Lower lobe of right lung (tissue), 2 donors: ENCODE data around the gene SCGB1D4. TPM values are rescaled to one million over a fixed set of nuclear protein-coding genes. Genes with fewer than 3 reads are reported as not detected.
"Not testable (repeated sequence)": the region's sequence is repeated elsewhere in the genome, so short reads cannot be mapped to it uniquely, and the experiment has no call there.

Experiments
- ATAC-seq, 2 donors: fragments of 200-7000 bp; cut with Tn5 transposase; one replicate each; pipeline ENCODE4 v1.9.1; 2020 to 2022; ENCODE audit warnings: mild to moderate bottlenecking in 2 of 2, moderate library complexity in 2 of 2
- DNase-seq: peaks from one replicate; pipeline ENCODE4 v3.0.0-alpha.2; 2020
- H3K27ac ChIP-seq: fragments of 200-600 bp; one replicate; pipeline ENCODE4 v1.8.0; 2022
- H3K27me3 ChIP-seq: fragments of 200-600 bp; one replicate; pipeline ENCODE4 v1.8.0; 2022; ENCODE audit warnings: low read depth
- H3K36me3 ChIP-seq: fragments of 200-600 bp; one replicate; pipeline ENCODE4 v1.8.0; 2022; ENCODE audit warnings: mild to moderate bottlenecking
- H3K4me1 ChIP-seq: fragments of 200-600 bp; one replicate; pipeline ENCODE4 v1.8.0; 2022
- H3K4me3 ChIP-seq: fragments of 200-600 bp; one replicate; pipeline ENCODE4 v1.8.0; 2022; ENCODE audit warnings: mild to moderate bottlenecking
- H3K9me3 ChIP-seq: fragments of 200-600 bp; one replicate; pipeline ENCODE4 v1.8.0; 2022
- intact Hi-C: fragments of 100-400 bp; cut with DNase I; formaldehyde crosslinking; loops from one replicate; pipeline ENCODE4 v1.11.0; 2022
- total RNA-seq: library from RNA; stranded (reverse); fragmentation: NEBNext Ultra II Directional; extraction: Animal tissue kit (Norgen Biotek cat#: 25700); gene quantifications from one replicate; pipeline ENCODE4 v1.2.1, GENCODE V29; 2021
- TF ChIP-seq, protein P1 (sequence below): fragments of 200-600 bp; IDR thresholded peaks from one replicate; pipeline ENCODE4 v1.8.0; 2022; ENCODE audit warnings: antibody characterized with exemption, mild to moderate bottlenecking
- donor health status: DM: no; HTN: yes; CAD: no; lungs with severe emphysema.

SCGB1D4 gene
- total RNA-seq, 1 donor from 2014 or later, result not detected

GRCh38 chr11:62338218-62338617 is 39.3 kb upstream of the SCGB1D4 start:
- ATAC-seq, result no peak

DNA sequence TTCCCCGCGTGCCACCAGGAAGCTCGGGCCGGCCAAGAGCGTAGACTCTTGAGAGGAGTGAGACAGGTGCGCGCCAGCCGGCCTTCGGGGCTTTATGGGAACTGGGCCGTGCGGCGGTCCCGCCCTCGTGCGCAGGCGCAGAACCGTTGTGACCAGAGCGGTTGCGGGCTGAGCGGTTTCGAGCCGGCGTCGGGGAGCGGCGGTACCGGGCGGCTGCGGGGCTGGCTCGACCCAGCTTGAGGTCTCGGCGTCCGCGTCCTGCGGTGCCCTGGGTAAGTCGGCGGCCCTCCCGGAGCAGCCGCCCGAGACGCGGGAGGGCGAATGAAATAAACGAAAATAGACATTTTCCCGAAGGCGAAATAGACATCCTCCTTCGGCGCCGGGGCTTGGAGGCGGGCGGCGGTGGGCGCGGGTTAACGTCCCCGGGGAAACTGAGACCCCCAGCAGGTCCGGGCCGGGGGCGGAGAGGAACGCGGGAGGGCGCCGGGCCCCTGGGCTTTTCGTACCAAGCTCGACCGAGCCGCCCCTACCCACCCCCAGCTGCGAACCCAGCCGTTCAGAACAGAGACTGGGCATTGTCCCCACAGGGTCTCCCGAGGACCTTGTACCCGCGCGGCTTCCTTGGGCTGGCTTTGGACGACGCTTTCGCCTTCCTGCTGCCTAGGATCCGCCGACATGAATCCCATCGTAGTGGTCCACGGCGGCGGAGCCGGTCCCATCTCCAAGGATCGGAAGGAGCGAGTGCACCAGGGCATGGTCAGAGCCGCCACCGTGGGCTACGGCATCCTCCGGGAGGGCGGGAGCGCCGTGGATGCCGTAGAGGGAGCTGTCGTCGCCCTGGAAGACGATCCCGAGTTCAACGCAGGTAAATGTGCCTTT is 38.7 kb upstream of the SCGB1D4 start, which contains the start of gene ASRGL1:
Gene ASRGL1 (plus strand): TSS at position 146 of the 879 bp plus-strand sequence. CDS start 530 bp downstream, at position 676.
- Histone ChIP-seq H3K27ac (peak within 1 kb of the TSS; percentile 78), H3K27me3 (no peaks in the 10 kb centered on the region), H3K9me3 (no peaks in the 10 kb centered on the region), H3K4me3 (peak within 1 kb of the TSS; percentile 93), H3K36me3 (no peaks in the 10 kb centered on the region), H3K4me1 (peaks cover 48% of the 10 kb centered on the region)
- intact Hi-C loops, result no loop called here
- ATAC-seq, result peak; percentile 94 to 96
- TF ChIP-seq, protein P1, sequence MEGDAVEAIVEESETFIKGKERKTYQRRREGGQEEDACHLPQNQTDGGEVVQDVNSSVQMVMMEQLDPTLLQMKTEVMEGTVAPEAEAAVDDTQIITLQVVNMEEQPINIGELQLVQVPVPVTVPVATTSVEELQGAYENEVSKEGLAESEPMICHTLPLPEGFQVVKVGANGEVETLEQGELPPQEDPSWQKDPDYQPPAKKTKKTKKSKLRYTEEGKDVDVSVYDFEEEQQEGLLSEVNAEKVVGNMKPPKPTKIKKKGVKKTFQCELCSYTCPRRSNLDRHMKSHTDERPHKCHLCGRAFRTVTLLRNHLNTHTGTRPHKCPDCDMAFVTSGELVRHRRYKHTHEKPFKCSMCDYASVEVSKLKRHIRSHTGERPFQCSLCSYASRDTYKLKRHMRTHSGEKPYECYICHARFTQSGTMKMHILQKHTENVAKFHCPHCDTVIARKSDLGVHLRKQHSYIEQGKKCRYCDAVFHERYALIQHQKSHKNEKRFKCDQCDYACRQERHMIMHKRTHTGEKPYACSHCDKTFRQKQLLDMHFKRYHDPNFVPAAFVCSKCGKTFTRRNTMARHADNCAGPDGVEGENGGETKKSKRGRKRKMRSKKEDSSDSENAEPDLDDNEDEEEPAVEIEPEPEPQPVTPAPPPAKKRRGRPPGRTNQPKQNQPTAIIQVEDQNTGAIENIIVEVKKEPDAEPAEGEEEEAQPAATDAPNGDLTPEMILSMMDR, result no peak
- peak; percentile 97 for DNase-seq

More at GRCh38 chr11:62338218-62338617, 39.3 kb upstream of the SCGB1D4 start:
- H3K4me1 ChIP-seq, result peaks cover 49% of the 10 kb centered on the region
- H3K36me3 ChIP-seq, result peaks cover 5% of the 10 kb centered on the region
- no peak overlapping the region for H3K27ac ChIP-seq
- H3K4me3 ChIP-seq, result peak overlapping the region; percentile 93
- TF ChIP-seq, protein P1, result no peak
- intact Hi-C loops, result no loop called here
- no peak for DNase-seq
- no peaks in the 10 kb centered on the region for H3K9me3 ChIP-seq
- H3K27me3 ChIP-seq, result no peaks in the 10 kb centered on the region

GRCh38 chr11:62336949-62337302 is 38.1 kb upstream of the SCGB1D4 start:
- intact Hi-C loops, result not testable (repeated sequence)

GRCh38 chr11:62333768-62334167 is 34.9 kb upstream of the SCGB1D4 start:
- TF ChIP-seq, protein P1, result no peak
- no peak overlapping the region for H3K4me3 ChIP-seq
- H3K27me3 ChIP-seq, result peaks cover 4% of the 10 kb centered on the region
- DNase-seq (no peak), ATAC-seq (no peak)
- intact Hi-C loops, result no loop called here
- H3K9me3 ChIP-seq, result no peaks in the 10 kb centered on the region
- H3K36me3 ChIP-seq, result no peaks in the 10 kb centered on the region
- peaks cover 14% of the 10 kb centered on the region for H3K4me1 ChIP-seq
- no peak overlapping the region for H3K27ac ChIP-seq

More at GRCh38 chr11:62336949-62337302, 38.1 kb upstream of the SCGB1D4 start:
- H3K27me3 ChIP-seq, H3K9me3 ChIP-seq, DNase-seq, ATAC-seq, H3K36me3 ChIP-seq: not testable (repeated sequence)
- H3K27ac ChIP-seq, result peak overlapping the region; percentile 78
- peak overlapping the region; percentile 93 for H3K4me3 ChIP-seq
- peaks cover 42% of the 10 kb centered on the region for H3K4me1 ChIP-seq

DNA sequence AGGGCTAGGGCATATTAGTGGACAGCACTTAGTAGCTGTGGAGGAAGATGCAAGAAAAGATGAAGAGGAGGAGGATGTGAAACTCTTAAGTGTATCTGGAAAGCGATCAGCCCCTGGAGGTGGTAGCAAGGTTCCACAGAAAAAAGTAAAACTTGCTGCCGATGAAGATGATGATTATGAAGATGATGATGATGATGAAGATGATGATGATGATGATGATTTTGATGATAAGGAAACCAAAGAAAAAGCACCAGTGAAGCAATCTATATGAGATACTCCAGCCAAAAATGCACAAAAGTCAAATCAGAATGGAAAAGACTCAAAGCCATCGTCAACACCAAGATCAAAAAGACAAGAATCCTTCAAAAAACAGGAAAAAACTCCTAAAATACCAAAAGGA is 32.4 kb upstream of the SCGB1D4 start:
- H3K4me3 ChIP-seq, H3K27me3 ChIP-seq, intact Hi-C loops, DNase-seq, H3K4me1 ChIP-seq, H3K27ac ChIP-seq, H3K36me3 ChIP-seq, H3K9me3 ChIP-seq, ATAC-seq: not testable (repeated sequence)

GRCh38 chr11:62327541-62327940 is 28.7 kb upstream of the SCGB1D4 start:
- H3K4me1 ChIP-seq, DNase-seq, H3K4me3 ChIP-seq, ATAC-seq, H3K36me3 ChIP-seq, intact Hi-C loops, H3K27me3 ChIP-seq, H3K27ac ChIP-seq, H3K9me3 ChIP-seq: not testable (repeated sequence)

DNA sequence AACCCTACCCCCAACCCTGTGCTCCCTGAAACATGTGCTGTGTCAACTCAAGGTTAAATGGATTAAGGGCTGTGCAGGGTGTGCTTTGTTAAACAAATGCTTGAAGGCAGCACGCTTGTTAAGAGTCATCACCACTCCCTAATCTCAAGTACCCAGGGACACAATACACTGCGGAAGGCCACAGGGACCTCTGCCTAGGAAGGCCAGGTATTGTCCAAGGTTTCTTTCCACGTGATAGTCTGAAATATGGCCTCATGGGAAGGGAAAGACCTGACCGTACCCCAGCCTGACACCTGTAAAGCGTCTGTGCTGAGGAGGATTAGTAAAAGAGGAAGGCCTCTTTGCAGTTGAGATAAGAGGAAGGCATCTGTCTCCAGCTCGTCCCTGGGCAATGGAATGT is 27.8 kb upstream of the SCGB1D4 start:
- H3K9me3 ChIP-seq, H3K4me3 ChIP-seq, H3K27ac ChIP-seq, H3K27me3 ChIP-seq, intact Hi-C loops, H3K4me1 ChIP-seq, H3K36me3 ChIP-seq, DNase-seq: not testable (repeated sequence)
- peak in 1 of 2 donors; percentile 26 for ATAC-seq

- H3K27ac ChIP-seq, H3K9me3 ChIP-seq, ATAC-seq, DNase-seq, H3K4me1 ChIP-seq, H3K4me3 ChIP-seq, intact Hi-C loops, H3K36me3 ChIP-seq: not testable (repeated sequence)
- peaks cover 13% of the 10 kb centered on the region for H3K27me3 ChIP-seq
Observed at GRCh38 chr11:62325781-62326180, 26.9 kb upstream of the SCGB1D4 start.
